Dermis microvascular lymphatic vessel endothelial cell (primary cell): ENCODE results near the gene PCSK7. TPM values are rescaled to one million over a fixed set of nuclear protein-coding genes. Genes with fewer than 3 reads are reported as not detected.

Experiments used
- DNase-seq, 2 donors: peaks; one replicate each; pipeline versions ENCODE4 v3.0.0 to v3.0.0-alpha.2; 2010; ENCODE audit warnings: low read depth in 2 of 2
- total RNA-seq: library from RNA; depleted of rRNA; stranded (reverse); fragments of >200 nt; gene quantifications from 2 replicates; pipeline ENCODE4 v1.2.1, GENCODE V29; 2014

The PCSK7 gene
- total RNA-seq, 1 donor from 2014 or later = 31.1 TPM

DNA sequence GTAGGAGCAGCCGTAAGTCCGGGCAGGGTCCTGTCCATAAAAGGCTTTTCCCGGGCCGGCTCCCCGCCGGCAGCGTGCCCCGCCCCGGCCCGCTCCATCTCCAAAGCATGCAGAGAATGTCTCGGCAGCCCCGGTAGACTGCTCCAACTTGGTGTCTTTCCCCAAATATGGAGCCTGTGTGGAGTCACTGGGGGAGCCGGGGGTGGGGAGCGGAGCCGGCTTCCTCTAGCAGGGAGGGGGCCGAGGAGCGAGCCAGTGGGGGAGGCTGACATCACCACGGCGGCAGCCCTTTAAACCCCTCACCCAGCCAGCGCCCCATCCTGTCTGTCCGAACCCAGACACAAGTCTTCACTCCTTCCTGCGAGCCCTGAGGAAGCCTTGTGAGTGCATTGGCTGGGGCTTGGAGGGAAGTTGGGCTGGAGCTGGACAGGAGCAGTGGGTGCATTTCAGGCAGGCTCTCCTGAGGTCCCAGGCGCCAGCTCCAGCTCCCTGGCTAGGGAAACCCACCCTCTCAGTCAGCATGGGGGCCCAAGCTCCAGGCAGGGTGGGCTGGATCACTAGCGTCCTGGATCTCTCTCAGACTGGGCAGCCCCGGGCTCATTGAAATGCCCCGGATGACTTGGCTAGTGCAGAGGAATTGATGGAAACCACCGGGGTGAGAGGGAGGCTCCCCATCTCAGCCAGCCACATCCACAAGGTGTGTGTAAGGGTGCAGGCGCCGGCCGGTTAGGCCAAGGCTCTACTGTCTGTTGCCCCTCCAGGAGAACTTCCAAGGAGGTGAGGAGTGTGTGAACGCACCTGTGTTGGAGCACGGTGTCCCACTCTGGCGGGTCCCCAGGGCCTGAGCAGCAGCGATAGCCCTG is 32.6 kb downstream of the PCSK7 start, which contains the start of gene TAGLN:
TAGLN (plus strand) TSS at position 318 of the 863 bp plus-strand sequence. CDS start 3,644 bp downstream, outside the sequence.
- peak in 1 of 2 donors; percentile 27 for DNase-seq

GRCh38 chr11:117198613-117199012 is 33.3 kb downstream of the PCSK7 start:
- DNase-seq = no peak

DNA sequence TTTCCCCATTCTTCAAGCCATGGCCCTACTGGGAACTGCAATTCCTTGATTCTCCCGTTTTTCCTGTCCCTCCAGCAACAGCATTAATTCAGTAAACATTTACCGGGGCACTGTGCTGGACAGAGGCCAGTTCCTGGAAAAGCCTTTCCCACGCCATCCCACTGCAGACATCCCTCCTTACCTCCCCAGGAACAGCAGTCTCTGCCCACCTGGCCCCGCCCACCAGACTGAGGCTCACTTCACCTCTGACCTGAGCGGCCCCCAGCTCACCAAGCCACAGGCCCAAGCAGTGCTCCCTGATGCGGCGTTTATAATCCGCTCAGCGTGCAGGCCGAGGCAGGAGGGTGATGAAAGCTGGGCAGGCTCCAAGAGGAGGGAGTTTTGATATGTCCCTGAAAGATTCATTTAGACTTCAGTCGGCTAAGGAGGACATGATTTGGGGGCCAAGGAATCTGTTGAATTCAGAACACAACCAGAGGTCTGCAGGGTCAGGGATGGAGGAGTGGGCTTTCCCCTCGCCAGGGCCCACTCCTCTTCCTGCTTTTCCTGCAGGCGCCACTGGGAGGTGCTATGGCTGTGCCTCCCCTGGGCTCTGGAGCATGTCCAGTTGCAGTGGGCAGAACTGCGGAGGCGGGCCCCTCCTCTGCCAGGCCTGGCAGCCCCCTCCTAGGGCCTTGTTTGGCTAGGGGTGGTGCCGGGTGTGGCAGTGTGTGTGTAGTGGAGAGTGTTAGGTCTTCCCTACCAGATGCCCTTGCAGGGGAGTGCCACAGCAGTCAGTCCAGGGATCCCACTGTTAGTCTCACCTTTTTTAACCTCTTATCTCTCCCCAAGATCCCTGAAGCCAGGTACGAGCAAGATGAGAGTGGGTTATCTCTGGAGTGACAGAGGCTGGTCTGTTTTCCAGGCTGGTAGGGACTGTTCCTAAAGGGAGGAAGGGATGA is 34.1 kb downstream of the PCSK7 start:
- DNase-seq = no peak

GRCh38 chr11:117197006-117197405 is 34.9 kb downstream of the PCSK7 start:
- no peak for DNase-seq

GRCh38 chr11:117195761-117196160 is 36.1 kb downstream of the PCSK7 start:
- no peak for DNase-seq

GRCh38 chr11:117195258-117195657 is 36.6 kb downstream of the PCSK7 start:
- no peak for DNase-seq

- DNase-seq = no peak
Observed at GRCh38 chr11:117194267-117194666, 37.6 kb downstream of the PCSK7 start.

GRCh38 chr11:117193130-117194020 is 38.5 kb downstream of the PCSK7 start:
- no peak for DNase-seq

DNA sequence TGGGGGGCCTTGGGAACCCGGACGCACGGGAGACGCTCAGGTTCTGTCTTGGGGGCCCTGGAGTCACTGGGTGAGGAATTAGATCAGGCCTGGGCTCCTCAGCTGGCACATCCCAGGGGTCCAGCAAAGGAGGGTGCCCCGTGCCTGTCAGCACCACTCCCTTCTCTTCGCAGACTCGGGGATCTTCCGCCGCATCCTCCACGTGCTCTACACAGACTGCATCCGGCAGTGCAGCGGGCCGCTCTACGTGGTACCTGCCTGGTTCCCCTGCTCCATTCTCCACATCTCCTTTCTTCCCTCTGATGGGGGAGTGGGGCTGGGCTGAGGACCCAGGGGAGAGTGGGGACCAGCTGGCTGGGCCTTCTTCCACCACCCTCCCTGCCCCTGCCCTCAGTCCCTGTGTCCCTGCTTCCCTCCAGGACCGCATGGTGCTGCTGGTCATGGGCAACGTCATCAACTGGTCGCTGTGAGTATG is 39.4 kb downstream of the PCSK7 start:
- DNase-seq = no peak

DNA sequence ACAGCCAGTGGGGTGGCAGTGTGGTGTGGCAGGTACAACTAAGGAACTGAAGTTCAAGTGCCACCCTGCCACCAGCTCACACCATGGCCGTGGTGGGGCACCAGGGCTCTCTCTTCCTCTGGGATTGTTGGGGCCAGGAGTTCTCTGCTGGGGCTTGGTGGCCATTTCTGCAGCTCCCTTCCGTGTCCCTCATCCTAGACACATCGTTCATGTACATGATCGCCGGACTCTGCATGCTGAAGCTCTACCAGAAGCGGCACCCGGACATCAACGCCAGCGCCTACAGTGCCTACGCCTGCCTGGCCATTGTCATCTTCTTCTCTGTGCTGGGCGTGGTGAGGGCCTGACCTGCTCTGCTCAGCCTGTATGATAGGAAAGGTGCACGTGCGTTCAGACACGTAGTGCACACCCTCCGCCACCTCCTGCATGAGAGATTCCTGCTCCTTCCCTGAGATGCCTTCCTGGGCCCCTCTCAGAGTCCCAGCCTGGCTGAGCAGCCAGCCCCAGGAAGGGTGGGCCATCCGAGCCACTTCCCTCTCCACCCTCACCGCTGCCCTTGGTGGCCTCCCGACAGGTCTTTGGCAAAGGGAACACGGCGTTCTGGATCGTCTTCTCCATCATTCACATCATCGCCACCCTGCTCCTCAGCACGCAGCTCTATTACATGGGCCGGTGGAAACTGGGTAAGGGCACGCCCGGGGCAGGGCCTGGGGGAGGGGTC is 40.0 kb downstream of the PCSK7 start:
- DNase-seq = no peak

DNA sequence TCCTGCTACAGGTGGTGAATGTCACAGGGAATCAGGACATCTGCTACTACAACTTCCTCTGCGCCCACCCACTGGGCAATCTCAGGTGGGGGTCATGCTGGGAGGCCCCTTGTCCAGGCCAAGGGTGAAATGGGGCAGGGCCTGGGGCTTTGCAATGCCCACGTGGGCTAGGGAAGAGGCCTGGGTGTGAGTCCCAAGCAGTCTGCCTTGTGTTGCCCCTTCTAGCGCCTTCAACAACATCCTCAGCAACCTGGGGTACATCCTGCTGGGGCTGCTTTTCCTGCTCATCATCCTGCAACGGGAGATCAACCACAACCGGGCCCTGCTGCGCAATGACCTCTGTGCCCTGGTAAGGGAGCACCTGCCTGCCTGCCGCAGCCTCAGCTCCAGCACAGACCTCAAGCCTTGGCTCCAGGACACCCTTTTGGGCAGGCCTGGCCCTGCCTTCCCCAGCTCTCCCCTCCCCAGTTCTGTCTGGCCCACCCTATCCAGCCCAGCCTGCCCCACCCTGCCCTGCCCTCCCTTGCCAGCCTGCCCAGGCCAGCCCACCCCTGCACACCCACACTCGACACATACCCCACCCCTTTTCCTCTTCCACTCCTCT is 41.8 kb downstream of the PCSK7 start:
- DNase-seq = no peak

DNA sequence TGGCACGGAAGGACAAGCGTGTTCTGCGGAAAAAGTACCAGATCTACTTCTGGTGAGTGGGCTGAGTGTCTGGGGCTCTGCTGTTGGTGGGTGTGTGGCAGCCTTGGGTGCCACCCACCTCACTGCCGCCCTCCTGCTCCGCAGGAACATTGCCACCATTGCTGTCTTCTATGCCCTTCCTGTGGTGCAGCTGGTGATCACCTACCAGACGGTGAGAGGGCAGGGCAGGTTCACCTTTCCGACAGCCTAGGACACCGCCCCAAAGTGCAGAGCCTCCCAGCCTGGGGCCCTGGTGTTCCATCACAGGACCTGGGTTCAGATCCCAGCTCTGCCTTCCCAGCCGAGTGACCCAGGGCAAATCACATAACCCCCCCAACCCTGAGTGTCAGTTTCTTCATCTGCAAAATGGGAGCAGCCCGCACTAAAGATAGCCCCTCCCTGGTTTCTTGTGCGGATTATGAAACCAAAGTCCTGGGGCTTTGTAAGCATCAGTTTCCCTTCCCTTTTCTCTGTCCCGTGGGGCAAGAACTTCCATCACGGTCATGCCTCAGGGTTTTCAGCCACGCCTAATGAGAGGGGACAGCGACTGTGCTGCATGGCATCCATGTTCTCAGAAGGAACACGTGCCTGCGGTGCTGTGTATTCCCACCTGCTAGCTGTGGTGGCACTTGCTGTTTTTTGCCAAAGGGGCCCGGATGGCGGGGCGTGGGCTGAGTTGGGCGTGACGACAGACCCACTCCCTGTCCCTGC is 42.5 kb downstream of the PCSK7 start:
- DNase-seq = no peak

DNA sequence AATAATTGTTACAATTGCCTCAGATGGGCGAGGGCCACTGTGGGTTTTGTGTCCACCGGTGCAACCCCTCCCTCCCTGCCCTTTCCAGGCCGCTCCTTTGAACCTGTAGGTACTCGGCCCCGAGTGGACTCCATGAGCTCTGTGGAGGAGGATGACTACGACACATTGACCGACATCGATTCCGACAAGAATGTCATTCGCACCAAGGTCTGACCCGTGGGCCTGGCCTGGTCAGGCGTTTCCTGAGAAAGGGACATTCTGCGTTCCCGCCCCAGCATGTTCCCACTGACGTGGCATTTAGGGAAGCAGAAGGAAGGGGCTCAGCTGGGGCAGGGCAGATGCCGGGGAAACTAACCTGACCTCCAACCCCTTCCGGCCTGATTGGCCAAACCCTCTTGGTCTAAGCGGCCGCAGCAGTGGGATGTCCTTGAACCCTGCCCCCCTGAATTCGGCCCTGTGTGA is 43.2 kb downstream of the PCSK7 start:
- DNase-seq = no peak

DNA sequence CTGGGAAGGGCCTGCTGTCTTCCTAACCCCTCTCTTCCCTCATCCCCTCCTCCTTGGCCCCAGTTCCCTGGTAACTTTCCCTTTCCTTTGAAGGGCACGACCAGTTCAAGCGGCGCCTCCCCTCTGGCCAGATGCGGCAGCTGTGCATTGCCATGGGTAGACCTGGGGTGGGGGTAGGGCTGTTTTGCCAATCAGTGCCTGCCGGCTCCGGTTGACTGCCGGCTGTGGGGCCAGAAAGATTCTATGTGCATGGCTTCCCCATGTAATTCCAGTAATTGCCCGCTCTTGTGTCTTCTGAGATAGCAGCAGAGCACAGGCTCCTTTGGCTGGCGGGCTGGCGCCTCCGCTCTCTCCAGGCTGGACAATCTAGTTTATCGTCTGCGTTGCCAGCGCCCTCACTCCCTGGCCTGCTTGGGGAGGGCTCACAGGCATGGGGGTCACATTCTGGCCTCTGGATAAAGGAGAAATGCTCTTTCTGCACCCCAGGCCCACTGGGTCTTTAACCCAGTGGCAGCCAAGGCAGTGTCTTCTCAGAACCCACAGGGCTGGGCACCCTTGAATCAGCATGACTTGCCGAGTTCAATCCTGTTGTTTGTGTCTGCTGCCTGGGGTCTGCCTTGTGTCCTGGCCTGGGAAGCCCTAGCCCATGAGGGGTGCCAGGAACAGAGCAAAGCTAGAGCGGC is 43.9 kb downstream of the PCSK7 start:
- no peak for DNase-seq

DNA sequence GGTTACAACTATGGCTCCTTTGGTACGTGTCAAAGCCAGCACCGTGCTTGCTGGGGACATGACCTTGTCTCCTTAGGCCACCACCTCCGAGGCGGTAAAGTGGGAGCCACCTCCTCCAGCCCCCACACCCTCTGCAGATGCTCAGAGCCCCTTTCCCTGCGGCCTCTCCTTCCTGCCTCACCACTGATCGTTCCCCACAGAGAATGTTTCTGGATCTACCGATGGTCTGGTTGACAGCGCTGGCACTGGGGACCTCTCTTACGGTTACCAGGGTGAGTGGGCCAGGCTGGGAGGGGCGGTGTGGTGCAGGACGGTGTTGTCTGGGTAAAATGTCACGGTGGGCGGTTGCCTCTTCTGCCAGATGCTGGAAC is 44.5 kb downstream of the PCSK7 start:
- no peak for DNase-seq

- no peak for DNase-seq
Observed at GRCh38 chr11:117187007-117187406, 44.9 kb downstream of the PCSK7 start.

GRCh38 chr11:117186431-117186761 is 45.5 kb downstream of the PCSK7 start:
- DNase-seq = no peak

DNA sequence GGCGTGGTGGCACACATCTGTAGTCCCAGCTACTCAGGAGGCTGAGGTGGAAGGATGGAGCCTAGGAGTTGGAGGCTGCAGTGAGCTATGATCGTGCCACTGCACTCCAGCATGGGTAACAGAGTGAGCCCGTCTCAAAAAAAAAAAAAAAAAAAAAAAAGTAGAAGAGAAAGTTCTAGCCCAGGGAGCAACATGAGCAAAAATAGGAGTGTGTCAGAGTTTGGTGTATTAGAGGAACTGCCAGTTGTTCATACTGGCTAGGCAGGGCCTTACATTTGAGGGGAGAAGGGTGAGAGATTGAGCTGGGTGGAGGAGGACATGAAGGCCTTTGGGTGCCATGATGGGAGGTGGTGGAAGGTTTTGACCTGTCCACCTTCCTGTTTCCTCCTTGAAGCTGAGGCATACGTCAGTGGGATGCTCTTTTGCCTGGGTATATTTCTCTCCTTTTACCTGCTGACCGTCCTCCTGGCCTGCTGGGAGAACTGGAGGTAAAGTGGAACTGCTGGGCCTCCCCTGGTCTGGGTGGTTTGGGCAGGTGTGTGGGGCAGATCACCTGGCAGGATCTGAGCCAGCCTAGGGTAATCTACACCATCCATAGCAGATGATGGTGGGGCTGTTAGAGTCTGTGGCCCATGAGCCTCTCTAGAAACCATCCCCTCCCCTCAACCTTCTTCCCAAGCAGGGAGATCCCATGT is 46.0 kb downstream of the PCSK7 start:
- no peak for DNase-seq
